Stimulated activated CD4-positive, alpha-beta T cell treated with anti-CD3 and anti-CD28 coated beads, Interleukin-12 subunit alpha, Interleukin-12 subunit beta, amount 100 ng/mL, for 4 hours (primary cell): Measurements from ENCODE around the gene CEP72.
"Not testable (repeated sequence)": the region's sequence is repeated elsewhere in the genome, so short reads cannot be mapped to it uniquely, and the experiment has no call there.

Source experiments
- DNase-seq: peaks from one replicate; pipeline ENCODE4 v3.0.0-alpha.2; 2020

Gene CEP72

GRCh38 chr5:581266-581665, 30.9 kb upstream of the CEP72 start:
- no peak for DNase-seq

DNA sequence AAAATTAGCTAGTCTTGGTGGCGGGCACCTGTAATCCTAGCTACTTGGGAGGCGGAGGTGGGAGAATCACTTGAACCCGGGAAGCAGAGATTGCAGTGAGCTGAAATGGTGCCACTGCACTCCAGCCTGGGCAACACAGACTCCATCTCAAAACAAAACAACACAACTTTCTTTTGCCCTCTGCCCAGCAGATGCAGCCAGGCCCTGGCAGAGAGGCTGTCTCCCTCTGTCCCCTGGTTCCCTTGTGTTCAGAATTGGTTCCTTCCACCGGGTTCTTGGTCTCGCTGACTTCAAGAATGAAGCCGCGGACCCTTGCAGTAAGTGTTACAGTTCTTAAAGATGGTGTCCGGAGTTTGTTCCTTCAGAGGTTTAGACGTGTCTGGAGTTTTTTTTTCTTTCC, 30.2 kb upstream of the CEP72 start:
- DNase-seq: no peak

GRCh38 chr5:582445-582844, 29.7 kb upstream of the CEP72 start:
- DNase-seq: not testable (repeated sequence)

DNA sequence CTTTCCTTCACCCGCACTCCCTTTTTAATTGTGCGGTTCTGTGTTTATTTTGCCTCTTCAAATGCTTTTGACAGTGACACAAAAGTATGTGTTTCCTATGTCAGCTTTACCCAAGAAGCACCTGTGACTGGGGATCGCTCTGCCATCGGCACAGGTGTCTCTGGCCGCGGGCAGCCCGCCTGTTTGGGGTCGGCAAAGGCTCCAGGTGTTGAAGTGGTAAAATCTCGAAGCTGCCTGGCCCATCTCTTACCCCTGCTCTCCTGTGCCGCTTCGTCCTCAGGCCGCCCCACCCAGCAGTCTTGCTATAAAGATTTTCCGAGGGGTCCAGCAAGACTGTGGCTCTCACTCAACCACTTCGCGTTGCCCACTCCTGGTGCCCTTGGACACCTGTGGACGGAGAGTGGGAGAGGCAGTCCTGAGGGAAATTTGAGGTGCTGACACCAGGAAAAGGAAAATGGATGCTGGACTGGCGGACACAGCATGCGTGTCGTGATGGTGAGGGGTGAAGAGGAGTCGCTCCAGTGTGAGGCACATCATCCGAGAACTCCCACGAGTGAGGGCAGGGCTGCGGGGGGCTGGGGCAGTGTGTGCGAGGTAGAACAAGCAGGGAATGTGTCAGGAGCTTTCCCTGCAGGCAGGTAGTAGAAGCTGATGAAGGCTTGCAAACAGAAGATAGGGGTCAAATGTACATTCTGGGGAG, 29.1 kb upstream of the CEP72 start:
- no peak for DNase-seq

- no peak for DNase-seq
These were observed 28.5 kb upstream of the CEP72 start for GRCh38 chr5:583645-584044.

- DNase-seq: no peak
These were observed 27.9 kb upstream of the CEP72 start for GRCh38 chr5:584216-584615.

DNA sequence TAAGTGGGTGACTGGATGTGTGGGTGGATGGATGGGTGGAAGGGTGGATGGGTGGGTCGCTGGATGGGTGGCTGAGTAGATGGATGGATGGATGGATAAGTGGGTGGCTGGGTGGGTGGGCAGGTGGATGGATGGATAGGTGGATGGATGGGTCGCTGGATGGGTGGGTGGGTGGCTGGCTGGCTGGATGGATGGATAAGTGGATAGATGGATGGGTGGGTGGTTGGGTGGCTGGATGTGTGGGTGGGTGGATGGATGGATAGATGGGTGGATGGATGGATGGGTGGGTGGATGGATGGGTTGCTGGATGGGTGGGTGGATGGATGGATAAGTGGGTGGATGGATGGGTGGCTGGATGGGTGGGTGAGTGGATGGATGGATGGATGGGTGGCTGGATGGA, 27.3 kb upstream of the CEP72 start:
- DNase-seq: no peak

DNA sequence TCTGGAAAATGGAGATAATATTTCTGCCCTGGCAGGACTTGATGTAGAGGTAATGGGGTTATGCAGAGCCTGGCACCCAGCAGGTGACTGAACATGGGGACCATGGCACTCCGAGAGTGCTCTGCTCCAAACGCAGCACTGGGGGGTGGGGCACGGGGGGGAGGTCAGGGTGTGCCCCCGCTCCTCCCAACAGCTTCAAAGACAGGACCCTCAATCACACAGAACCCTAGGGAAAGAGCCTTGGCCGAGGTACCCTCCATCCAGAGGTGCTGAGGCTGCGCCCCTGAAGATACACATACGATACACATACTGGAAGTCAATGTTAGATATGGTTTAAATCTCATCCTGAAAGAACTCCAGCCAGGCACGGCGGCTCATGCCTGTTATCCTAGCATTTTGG, 26.6 kb upstream of the CEP72 start:
- DNase-seq: no peak

- DNase-seq: no peak
These were observed 26.0 kb upstream of the CEP72 start for GRCh38 chr5:585962-586628.

DNA sequence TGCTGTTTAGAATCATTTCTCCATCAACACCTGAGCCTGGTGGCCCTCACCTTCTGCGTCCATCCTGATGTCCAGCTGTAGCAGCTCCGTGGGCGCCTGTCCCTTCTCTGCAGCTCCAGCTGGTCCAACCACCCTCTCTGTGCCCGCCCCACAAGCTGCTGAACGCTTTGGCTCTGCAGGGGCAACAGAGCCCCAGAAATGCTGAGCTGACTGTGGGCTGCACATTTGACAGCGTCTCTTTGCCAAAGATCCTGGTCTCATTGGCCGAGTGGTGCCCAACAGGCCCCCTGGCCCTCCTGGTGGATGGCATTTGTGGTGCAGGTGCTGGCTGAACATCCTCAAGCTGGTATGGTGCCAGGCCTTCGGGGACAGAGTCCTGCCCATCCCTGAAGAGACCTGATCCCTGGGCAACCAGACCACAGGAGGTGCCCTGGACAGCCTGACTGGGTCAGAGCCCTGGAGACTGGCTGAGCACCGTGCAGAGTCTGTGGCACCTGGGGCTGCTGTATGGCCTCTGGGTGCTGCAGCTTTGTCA, 25.3 kb upstream of the CEP72 start:
- no peak for DNase-seq

GRCh38 chr5:587403-587802, 24.7 kb upstream of the CEP72 start:
- no peak for DNase-seq

DNA sequence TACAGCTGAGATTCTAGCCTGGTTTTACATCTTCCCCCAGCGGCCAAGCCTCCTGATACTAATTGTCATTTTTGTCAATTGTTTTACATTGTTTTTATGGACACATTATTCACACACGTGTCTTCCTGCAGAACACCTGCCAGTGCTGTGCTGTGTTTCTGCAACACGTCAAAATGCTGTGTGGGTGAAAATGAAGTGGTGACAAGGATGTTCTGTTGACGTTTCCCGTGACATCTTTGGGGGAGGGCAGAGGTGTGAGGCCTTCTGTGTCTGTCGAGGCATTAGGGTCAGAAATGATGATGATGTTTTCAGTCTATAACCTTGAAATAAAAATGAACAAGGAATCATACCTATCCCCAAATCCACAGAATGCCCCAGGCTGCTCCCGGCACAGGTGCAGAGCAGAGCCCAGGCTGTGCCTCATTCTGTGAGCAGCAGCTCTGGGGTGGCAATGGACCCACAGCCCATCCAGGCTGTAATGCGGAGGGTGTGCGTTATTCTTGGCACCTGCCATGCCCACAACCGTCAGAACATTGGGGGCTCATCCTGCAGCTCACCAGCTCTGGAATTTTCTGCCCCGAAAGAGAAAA, 23.6 kb upstream of the CEP72 start:
- no peak for DNase-seq

DNA sequence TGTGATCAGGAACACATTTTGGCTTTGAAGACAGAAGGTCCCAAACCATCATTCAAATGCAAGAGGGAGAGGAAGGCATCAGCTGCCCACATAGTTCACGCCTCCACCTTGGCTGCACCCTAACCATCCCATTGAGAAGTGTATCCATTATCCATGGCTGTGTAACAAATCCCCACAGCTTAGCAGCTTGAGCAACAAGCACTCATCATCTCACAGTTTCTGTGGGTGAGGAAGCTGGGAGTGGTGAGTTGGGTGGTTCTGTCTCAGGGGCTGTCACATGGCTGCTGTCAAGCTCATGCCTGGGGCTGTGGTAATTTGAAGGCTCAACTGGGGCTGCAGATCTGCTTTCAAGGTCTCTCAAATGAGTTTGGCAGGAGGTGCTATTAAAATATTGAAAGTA, 23.0 kb upstream of the CEP72 start:
- no peak for DNase-seq

- DNase-seq: no peak
These were observed 22.6 kb upstream of the CEP72 start for GRCh38 chr5:589588-589987.

DNA sequence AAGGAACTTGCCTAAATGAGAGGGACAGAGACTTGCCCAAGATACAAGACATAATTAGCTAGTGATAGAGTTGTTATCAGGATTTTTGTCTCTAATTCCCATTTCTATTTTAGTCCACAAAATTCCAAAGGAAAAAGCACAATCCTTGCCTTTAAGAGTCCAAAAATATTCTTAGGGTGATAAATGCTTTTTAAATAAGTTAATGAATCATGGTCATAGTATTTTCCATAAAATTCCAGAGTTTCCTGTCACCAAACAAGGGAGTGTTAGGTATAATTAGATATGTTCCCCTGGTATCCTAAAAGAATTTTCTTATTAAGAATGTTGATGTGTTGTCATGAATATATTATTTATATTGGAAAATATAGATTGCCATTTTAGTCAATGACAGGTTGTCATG, 21.8 kb upstream of the CEP72 start:
- DNase-seq: no peak

DNA sequence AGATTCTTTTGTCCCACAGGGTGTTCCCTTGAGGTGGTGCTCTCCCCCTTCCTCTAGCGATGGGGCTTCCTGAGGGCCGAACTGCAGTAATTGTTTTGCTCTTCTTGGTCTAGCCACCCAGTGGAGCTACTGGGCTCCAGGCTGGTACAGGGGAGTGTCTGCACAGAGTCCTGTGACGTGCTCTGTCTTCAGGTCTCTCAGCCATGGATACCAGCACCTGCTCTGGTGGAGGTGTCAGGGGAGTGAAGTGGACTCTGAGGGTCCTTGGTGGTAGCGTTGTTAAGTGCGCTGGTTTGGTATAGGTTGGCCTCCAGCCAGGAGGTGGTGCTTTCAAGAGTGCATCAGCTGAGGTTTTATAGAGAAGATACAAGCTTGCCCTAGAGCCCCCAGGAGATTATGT, 20.4 kb upstream of the CEP72 start:
- DNase-seq: no peak

GRCh38 chr5:592158-592557, 20.0 kb upstream of the CEP72 start:
- DNase-seq: no peak

GRCh38 chr5:593511-593910, 18.6 kb upstream of the CEP72 start:
- DNase-seq: no peak

GRCh38 chr5:594226-594860, 17.8 kb upstream of the CEP72 start:
- no peak for DNase-seq

DNA sequence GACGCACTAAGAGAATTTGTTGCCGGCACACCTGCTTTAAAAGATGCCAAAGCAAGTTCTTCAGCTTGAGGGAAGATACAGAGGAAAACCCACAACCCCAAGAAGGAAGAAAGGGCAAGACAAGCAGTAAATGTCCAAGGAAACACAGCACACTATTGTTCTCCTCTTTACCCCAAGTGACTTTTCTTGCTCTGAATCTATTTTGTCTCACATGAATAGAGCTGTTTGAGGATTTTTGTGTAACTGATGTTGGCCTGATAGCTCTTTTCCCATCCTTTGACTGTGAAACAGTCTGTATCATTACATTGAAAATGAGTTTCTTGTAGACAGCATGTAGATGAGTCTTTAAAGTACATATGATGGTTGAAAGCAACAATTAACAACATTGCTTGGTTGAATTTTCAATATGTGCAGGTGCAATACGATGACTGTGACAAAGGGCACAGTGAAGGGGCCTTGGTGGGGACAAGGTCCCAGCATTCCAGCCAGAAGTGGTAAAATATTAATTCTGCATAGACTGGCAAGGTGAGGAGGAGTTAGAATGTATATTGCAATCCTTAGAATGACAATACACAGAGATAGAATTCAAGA, 16.8 kb upstream of the CEP72 start:
- no peak for DNase-seq

GRCh38 chr5:597871-598563, 14.1 kb upstream of the CEP72 start:
- DNase-seq: no peak

DNA sequence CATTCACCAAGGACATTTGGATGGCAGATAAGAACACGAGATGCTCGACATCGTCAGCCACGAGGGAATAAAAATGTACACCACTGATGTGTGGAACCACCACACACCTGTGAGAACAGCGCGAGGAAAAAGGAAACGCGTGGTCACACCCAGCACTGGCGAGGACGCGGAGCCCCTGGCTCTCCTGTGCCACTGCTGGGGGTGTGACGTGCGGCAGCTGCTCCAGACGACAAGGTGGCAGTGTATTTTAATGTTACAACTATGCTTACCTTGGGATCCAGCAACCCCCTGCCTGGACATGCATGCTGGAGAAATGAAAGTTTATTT, 13.6 kb upstream of the CEP72 start:
- DNase-seq: no peak
